GM23338 (cell line): Measurements from ENCODE around the gene LIPM. TPM values are rescaled to one million over a fixed set of nuclear protein-coding genes. Genes with fewer than 3 reads are reported as not detected.

Experiments used
- ATAC-seq: fragments of 200-7000 bp; cut with Tn5 transposase; 3 replicates; pipeline ENCODE4 v1.9.1; 2020
- DNase-seq: peaks from one replicate; pipeline ENCODE4 v3.0.0-alpha.2; 2015; ENCODE audit warnings: low spot score
- H2AFZ ChIP-seq: fragments of 200-600 bp; sonication (generic); 2 replicates; pipeline ENCODE4 v1.8.0; 2016; ENCODE audit warnings: antibody characterized with exemption, mild to moderate bottlenecking, moderate library complexity
- H3F3A ChIP-seq: fragments of 200-600 bp; sonication (generic); replicated peaks from 2 replicates; pipeline ENCODE4 v1.8.0; 2017; ENCODE audit warnings: antibody characterized with exemption, mixed run types, low read depth
- H3K27ac ChIP-seq: fragments of 200-600 bp; sonication (generic); 2 replicates; pipeline ENCODE4 v1.6.1; 2016; ENCODE audit warnings: low read depth
- H3K27me3 ChIP-seq: fragments of 200-600 bp; sonication (generic); 2 replicates; pipeline ENCODE4 v1.8.0; 2016; ENCODE audit warnings: mild to moderate bottlenecking, mixed run types, moderate library complexity; ENCODE audit not compliant: insufficient read depth
- H3K36me3 ChIP-seq: fragments of 200-600 bp; sonication (generic); 2 replicates; pipeline ENCODE4 v1.8.0; 2016; ENCODE audit warnings: mild to moderate bottlenecking; ENCODE audit not compliant: insufficient read depth
- H3K4me1 ChIP-seq: fragments of 200-600 bp; sonication (generic); 2 replicates; pipeline ENCODE4 v1.8.0; 2016; ENCODE audit warnings: mild to moderate bottlenecking, moderate library complexity; ENCODE audit not compliant: insufficient read depth
- H3K4me2 ChIP-seq: fragments of 200-600 bp; sonication (generic); 2 replicates; pipeline ENCODE4 v1.7.1; 2017; ENCODE audit warnings: mixed run types
- H3K4me3 ChIP-seq: fragments of 200-600 bp; sonication (generic); 2 replicates; pipeline ENCODE4 v1.6.1; 2016; ENCODE audit warnings: mixed run types
- H3K79me2 ChIP-seq: fragments of 200-600 bp; sonication (generic); replicated peaks from 2 replicates; pipeline ENCODE4 v1.8.0; 2017; ENCODE audit warnings: mild to moderate bottlenecking; ENCODE audit not compliant: insufficient read depth
- H3K9me2 ChIP-seq: fragments of 200-600 bp; sonication (generic); 2 replicates; pipeline ENCODE4 v1.8.0; 2017; ENCODE audit not compliant: insufficient read depth
- H4K20me1 ChIP-seq: fragments of 200-600 bp; sonication (generic); replicated peaks from 2 replicates; pipeline ENCODE4 v1.8.0; 2017; ENCODE audit warnings: mild to moderate bottlenecking; ENCODE audit not compliant: insufficient read depth
- H3K27ac Mint-ChIP-seq: 2 replicates; pipeline ENCODE4 v1.8.0; 2020; ENCODE audit warnings: inconsistent platforms, mild to moderate bottlenecking, moderate library complexity, mixed read lengths
- H3K27me3 Mint-ChIP-seq: 3 replicates; pipeline ENCODE4 v1.8.0; 2022; ENCODE audit warnings: low read depth, mild to moderate bottlenecking, moderate library complexity, mixed read lengths, inconsistent platforms; ENCODE audit not compliant: insufficient read depth, poor library complexity
- H3K36me3 Mint-ChIP-seq: 3 replicates; pipeline ENCODE4 v1.8.0; 2021; ENCODE audit warnings: low read depth, mild to moderate bottlenecking, inconsistent platforms, moderate library complexity, mixed read lengths
- H3K4me1 Mint-ChIP-seq: 3 replicates; pipeline ENCODE4 v1.8.0; 2020; ENCODE audit warnings: mild to moderate bottlenecking, inconsistent platforms, mixed read lengths
- H3K4me3 Mint-ChIP-seq: 3 replicates; pipeline ENCODE4 v1.8.0; 2021; ENCODE audit warnings: moderate library complexity, mild to moderate bottlenecking, inconsistent platforms, mixed read lengths
- H3K9me3 Mint-ChIP-seq: 3 replicates; pipeline ENCODE4 v1.8.0; 2020; ENCODE audit warnings: moderate library complexity, mild to moderate bottlenecking, inconsistent platforms, mixed read lengths
- CREB1 ChIP-seq: fragments of 250-450 bp; sonication (Bioruptor Pico); IDR thresholded peaks from 2 replicates; pipeline ENCODE4 v1.5.0; 2020; ENCODE audit warnings: low read depth, mild to moderate bottlenecking, moderate library complexity
- ETS1 ChIP-seq: IDR thresholded peaks from 2 replicates; pipeline ENCODE4 v1.6.1; 2016; ENCODE audit warnings: antibody characterized with exemption
- EZH2 ChIP-seq: fragments of 200-600 bp; sonication (generic); IDR thresholded peaks from one replicate; pipeline ENCODE4 v1.8.0; 2017; ENCODE audit warnings: antibody characterized with exemption, mild to moderate bottlenecking, low read depth; ENCODE audit not compliant: unreplicated experiment
- EZH2phosphoT487 ChIP-seq: fragments of 200-600 bp; sonication (generic); IDR thresholded peaks from one replicate; pipeline ENCODE4 v1.8.1; 2018; ENCODE audit warnings: antibody characterized with exemption; ENCODE audit not compliant: unreplicated experiment
- JUNB ChIP-seq: IDR thresholded peaks from one replicate; pipeline ENCODE4 v1.6.1; 2016; ENCODE audit warnings: antibody characterized with exemption; ENCODE audit not compliant: unreplicated experiment
- NANOG ChIP-seq: IDR thresholded peaks from 2 replicates; pipeline ENCODE4 v1.6.1; 2016; ENCODE audit warnings: antibody characterized with exemption, borderline replicate concordance
- POLR2AphosphoS5 ChIP-seq: IDR thresholded peaks from 2 replicates; pipeline ENCODE4 v1.6.1; 2016; ENCODE audit warnings: antibody characterized with exemption, low read depth
- REST ChIP-seq: IDR thresholded peaks from one replicate; pipeline ENCODE4 v1.6.1; 2018; ENCODE audit warnings: antibody characterized with exemption; ENCODE audit not compliant: unreplicated experiment
- STAT1 ChIP-seq: IDR thresholded peaks from one replicate; pipeline ENCODE4 v1.6.1; 2016; ENCODE audit warnings: antibody characterized with exemption; ENCODE audit not compliant: unreplicated experiment
- ZNF331 ChIP-seq: fragments of 250-450 bp; sonication (Bioruptor Pico); IDR thresholded peaks from 2 replicates; pipeline ENCODE4 v1.5.0; 2020; ENCODE audit warnings: low read depth, mild to moderate bottlenecking, moderate library complexity
- polyA plus RNA-seq: library from polyadenylated mRNA; unstranded; fragments of >200 nt; fragmentation: Nextera tagmentation; extraction: Ambion mirVana; gene quantifications from 2 replicates; pipeline ENCODE4 v1.2.1, GENCODE V29; 2016
- total RNA-seq: library from RNA; depleted of rRNA; stranded (reverse); fragments of >200 nt; shearing (Covaris generic); gene quantifications from 2 replicates; pipeline ENCODE4 v1.2.3, GENCODE V29; 2014
- TF ChIP-seq, protein P1 (sequence below), 2 experiments: fragments of 200-600 bp in 1 of 2; sonication (generic) in 1 of 2; conservative IDR thresholded peaks; 2 replicates each; pipeline versions ENCODE4 v1.5.1 to v1.6.1; 2016 to 2017; ENCODE audit warnings: antibody characterized with exemption in 2 of 2, low read depth in 2 of 2, mild to moderate bottlenecking in 2 of 2, moderate library complexity in 1 of 2
- TF ChIP-seq, protein P2 (sequence below): fragments of 250-450 bp; sonication (Bioruptor Pico); IDR thresholded peaks from 2 replicates; pipeline ENCODE4 v1.5.0; 2020; ENCODE audit warnings: mild to moderate bottlenecking, moderate library complexity

Gene LIPM
- total and polyA plus RNA-seq, 2 experiments from 2014 or later = not detected

DNA sequence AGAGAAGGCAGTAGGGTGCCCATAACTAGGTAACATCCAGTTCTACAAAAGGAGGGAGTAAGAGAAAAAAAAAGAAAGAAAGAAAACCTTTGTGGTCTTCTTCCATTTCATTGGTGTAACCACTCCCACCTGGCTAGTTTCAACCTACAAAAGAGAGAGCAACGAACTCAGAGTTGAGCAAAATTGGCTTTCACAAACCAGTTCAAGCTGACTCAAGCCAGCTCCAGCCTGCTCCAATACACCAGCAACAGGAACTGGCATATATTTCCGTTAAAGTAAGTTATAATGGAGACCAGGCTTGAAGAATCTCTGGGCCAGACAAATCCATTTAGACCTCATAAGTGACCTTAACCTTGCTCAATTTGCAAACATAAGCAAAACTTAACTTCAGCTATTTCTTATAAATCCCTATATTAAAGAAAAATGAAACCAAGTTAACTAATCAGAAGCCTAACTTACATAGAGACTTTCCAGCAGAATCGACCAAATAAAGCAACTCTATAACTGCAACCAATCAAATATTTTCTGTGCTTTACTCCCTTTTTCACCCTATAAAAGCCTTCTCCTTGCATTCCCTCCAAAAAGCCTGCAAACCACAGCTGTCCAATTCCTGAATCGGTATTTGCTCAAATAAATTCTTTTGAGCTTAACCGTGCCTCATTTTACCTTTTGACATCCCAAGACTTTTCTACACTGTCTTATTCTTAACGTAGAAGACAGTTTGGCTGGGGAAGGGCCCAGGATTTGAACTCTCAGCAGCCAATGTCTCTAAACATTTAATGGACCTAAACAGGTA, 39.0 kb downstream of the LIPM start:
- H3K79me2 ChIP-seq = no peaks in the 10 kb centered on the region
- no peaks in the 10 kb centered on the region for H3K9me2 ChIP-seq
- no peaks in the 10 kb centered on the region for H3K36me3 Mint-ChIP-seq
- no peaks in the 10 kb centered on the region for H3K27me3 Mint-ChIP-seq
- H3K27ac Mint-ChIP-seq = no peak overlapping the region
- no peak for TF ChIP-seq EZH2phosphoT487
- no peak for TF ChIP-seq POLR2AphosphoS5
- TF ChIP-seq, protein P1, sequence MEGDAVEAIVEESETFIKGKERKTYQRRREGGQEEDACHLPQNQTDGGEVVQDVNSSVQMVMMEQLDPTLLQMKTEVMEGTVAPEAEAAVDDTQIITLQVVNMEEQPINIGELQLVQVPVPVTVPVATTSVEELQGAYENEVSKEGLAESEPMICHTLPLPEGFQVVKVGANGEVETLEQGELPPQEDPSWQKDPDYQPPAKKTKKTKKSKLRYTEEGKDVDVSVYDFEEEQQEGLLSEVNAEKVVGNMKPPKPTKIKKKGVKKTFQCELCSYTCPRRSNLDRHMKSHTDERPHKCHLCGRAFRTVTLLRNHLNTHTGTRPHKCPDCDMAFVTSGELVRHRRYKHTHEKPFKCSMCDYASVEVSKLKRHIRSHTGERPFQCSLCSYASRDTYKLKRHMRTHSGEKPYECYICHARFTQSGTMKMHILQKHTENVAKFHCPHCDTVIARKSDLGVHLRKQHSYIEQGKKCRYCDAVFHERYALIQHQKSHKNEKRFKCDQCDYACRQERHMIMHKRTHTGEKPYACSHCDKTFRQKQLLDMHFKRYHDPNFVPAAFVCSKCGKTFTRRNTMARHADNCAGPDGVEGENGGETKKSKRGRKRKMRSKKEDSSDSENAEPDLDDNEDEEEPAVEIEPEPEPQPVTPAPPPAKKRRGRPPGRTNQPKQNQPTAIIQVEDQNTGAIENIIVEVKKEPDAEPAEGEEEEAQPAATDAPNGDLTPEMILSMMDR (conservative IDR thresholded peaks at IDR 0.05; ENCODE audit: low read depth in 2 of 2) = no peak
- TF ChIP-seq ZNF331 (CRISPR knock-in tag) = no peak
- TF ChIP-seq, protein P2, sequence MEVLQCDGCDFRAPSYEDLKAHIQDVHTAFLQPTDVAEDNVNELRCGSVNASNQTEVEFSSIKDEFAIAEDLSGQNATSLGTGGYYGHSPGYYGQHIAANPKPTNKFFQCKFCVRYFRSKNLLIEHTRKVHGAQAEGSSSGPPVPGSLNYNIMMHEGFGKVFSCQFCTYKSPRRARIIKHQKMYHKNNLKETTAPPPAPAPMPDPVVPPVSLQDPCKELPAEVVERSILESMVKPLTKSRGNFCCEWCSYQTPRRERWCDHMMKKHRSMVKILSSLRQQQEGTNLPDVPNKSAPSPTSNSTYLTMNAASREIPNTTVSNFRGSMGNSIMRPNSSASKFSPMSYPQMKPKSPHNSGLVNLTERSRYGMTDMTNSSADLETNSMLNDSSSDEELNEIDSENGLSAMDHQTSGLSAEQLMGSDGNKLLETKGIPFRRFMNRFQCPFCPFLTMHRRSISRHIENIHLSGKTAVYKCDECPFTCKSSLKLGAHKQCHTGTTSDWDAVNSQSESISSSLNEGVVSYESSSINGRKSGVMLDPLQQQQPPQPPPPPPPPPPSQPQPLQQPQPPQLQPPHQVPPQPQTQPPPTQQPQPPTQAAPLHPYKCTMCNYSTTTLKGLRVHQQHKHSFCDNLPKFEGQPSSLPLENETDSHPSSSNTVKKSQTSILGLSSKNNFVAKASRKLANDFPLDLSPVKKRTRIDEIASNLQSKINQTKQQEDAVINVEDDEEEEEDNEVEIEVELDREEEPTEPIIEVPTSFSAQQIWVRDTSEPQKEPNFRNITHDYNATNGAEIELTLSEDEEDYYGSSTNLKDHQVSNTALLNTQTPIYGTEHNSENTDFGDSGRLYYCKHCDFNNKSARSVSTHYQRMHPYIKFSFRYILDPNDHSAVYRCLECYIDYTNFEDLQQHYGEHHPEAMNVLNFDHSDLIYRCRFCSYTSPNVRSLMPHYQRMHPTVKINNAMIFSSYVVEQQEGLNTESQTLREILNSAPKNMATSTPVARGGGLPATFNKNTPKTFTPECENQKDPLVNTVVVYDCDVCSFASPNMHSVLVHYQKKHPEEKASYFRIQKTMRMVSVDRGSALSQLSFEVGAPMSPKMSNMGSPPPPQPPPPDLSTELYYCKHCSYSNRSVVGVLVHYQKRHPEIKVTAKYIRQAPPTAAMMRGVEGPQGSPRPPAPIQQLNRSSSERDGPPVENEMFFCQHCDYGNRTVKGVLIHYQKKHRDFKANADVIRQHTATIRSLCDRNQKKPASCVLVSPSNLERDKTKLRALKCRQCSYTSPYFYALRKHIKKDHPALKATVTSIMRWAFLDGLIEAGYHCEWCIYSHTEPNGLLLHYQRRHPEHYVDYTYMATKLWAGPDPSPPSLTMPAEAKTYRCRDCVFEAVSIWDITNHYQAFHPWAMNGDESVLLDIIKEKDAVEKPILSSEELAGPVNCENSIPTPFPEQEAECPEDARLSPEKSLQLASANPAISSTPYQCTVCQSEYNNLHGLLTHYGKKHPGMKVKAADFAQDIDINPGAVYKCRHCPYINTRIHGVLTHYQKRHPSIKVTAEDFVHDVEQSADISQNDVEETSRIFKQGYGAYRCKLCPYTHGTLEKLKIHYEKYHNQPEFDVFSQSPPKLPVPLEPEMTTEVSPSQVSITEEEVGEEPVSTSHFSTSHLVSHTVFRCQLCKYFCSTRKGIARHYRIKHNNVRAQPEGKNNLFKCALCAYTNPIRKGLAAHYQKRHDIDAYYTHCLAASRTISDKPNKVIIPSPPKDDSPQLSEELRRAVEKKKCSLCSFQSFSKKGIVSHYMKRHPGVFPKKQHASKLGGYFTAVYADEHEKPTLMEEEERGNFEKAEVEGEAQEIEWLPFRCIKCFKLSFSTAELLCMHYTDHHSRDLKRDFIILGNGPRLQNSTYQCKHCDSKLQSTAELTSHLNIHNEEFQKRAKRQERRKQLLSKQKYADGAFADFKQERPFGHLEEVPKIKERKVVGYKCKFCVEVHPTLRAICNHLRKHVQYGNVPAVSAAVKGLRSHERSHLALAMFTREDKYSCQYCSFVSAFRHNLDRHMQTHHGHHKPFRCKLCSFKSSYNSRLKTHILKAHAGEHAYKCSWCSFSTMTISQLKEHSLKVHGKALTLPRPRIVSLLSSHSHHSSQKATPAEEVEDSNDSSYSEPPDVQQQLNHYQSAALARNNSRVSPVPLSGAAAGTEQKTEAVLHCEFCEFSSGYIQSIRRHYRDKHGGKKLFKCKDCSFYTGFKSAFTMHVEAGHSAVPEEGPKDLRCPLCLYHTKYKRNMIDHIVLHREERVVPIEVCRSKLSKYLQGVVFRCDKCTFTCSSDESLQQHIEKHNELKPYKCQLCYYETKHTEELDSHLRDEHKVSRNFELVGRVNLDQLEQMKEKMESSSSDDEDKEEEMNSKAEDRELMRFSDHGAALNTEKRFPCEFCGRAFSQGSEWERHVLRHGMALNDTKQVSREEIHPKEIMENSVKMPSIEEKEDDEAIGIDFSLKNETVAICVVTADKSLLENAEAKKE (CRISPR knock-in tag) = no peak
- TF ChIP-seq REST = no peak
- TF ChIP-seq CREB1 = no peak
- no peak for TF ChIP-seq JUNB
- TF ChIP-seq NANOG = no peak
- TF ChIP-seq ETS1 = no peak
- no peak for TF ChIP-seq EZH2
- TF ChIP-seq STAT1 = no peak
- no peak overlapping the region for H3K4me3 ChIP-seq
- H3K4me1 Mint-ChIP-seq = peaks cover 1% of the 10 kb centered on the region; the same call in 1 of the 3 replicates
- DNase-seq (no peak), ATAC-seq (no peak)
- no peaks in the 10 kb centered on the region for H3K27me3 ChIP-seq
- H2AFZ ChIP-seq = no peak overlapping the region
- no peaks in the 10 kb centered on the region for H4K20me1 ChIP-seq
- no peaks in the 10 kb centered on the region for H3F3A ChIP-seq
- H3K9me3 Mint-ChIP-seq = no peaks in the 10 kb centered on the region
- H3K36me3 ChIP-seq = no peaks in the 10 kb centered on the region
- H3K4me3 Mint-ChIP-seq = no peak overlapping the region
- no peak overlapping the region for H3K27ac ChIP-seq
- no peak overlapping the region for H3K4me2 ChIP-seq
- H3K4me1 ChIP-seq = peaks cover 5% of the 10 kb centered on the region; the same call in 1 of the 2 replicates
